NB4 (cell line): ENCODE measurements around the gene TULP4.

Source experiments
- MYC ChIP-seq: IDR thresholded peaks from 2 replicates; pipeline ENCODE4 v1.6.1; 2011; ENCODE audit warnings: low read depth, low read length
- POLR2A ChIP-seq: IDR thresholded peaks from 2 replicates; pipeline ENCODE4 v1.6.1; 2011; ENCODE audit warnings: mild to moderate bottlenecking; ENCODE audit not compliant: insufficient read length; ENCODE audit errors: extremely low read depth
- TF ChIP-seq, protein P1 (sequence below): IDR thresholded peaks from one replicate; pipeline ENCODE4 v1.5.1; 2012; ENCODE audit warnings: low read depth, low read length

DNA sequence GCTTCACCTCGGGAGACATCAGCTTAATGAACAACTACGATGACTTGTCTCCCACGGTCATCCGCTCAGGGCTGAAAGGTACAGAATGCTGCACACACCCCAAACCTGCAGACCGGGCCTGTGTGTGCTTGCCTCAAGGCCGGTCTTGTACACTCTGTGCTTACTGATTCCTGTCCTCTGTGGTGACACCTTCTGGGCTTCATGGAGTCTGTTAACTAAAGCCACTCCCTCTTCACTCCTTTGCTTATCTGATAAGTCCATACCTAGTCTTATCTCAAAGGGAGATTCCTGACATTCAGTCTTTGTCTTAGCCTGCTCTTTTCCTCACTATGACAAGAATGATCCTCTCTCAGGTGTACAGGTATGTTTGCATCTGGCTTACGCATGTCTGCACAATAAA is 139.9 kb downstream of the TULP4 start:
- no peak for TF ChIP-seq MYC
- TF ChIP-seq, protein P1, sequence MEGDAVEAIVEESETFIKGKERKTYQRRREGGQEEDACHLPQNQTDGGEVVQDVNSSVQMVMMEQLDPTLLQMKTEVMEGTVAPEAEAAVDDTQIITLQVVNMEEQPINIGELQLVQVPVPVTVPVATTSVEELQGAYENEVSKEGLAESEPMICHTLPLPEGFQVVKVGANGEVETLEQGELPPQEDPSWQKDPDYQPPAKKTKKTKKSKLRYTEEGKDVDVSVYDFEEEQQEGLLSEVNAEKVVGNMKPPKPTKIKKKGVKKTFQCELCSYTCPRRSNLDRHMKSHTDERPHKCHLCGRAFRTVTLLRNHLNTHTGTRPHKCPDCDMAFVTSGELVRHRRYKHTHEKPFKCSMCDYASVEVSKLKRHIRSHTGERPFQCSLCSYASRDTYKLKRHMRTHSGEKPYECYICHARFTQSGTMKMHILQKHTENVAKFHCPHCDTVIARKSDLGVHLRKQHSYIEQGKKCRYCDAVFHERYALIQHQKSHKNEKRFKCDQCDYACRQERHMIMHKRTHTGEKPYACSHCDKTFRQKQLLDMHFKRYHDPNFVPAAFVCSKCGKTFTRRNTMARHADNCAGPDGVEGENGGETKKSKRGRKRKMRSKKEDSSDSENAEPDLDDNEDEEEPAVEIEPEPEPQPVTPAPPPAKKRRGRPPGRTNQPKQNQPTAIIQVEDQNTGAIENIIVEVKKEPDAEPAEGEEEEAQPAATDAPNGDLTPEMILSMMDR, result no peak
- TF ChIP-seq POLR2A, result no peak
